ENCODE measurements around the gene TIMP2. TPM values are rescaled to one million over a fixed set of nuclear protein-coding genes. Genes with fewer than 3 reads are reported as not detected.
"Not testable (repeated sequence)": the region's sequence is repeated elsewhere in the genome, so short reads cannot be mapped to it uniquely, and the experiment has no call there.

TIMP2 gene
- total and polyA plus RNA-seq, 4 donors: 47.5 to 176 (median 91.9) TPM

- no peak for DNase-seq
- no peak for TF ChIP-seq CTCF (IDR thresholded peaks at IDR 0.05; ENCODE audit: control extremely low read depth, extremely low read depth)
- ATAC-seq (ENCODE audit: insufficient read depth, low FRiP score): peak; percentile 10
- peaks cover 0 to 9% (median 7%) of the 10 kb centered on the region in 5 donors for H3K4me1 ChIP-seq (ENCODE audit: control insufficient read depth in 5 of 5, insufficient read depth in 5 of 5, low read length in 5 of 5)
- peaks cover 0 to 11% (median 3%) of the 10 kb centered on the region in 4 donors for H3K36me3 ChIP-seq (ENCODE audit: control insufficient read depth in 4 of 4, insufficient read depth in 4 of 4, low read length in 4 of 4)
- no peaks in the 10 kb centered on the region for H3K9me3 ChIP-seq (ENCODE audit: control insufficient read depth in 4 of 4, insufficient read depth in 3 of 4, low read length in 3 of 4)
- peak overlapping the region in 1 of 2 donors; percentile 68 for H3K27ac ChIP-seq (ENCODE audit: low read depth in 1 of 2, low read length in 1 of 2)
- WGBS, 2 donors: 59 to 70% methylated on average over 21 of the region's 21 CpGs
- no peak overlapping the region for H3K4me3 ChIP-seq
- H3K27me3 ChIP-seq (ENCODE audit: control insufficient read depth in 3 of 3, insufficient read depth in 3 of 3, low read length in 2 of 3): no peaks in the 10 kb centered on the region
- H3K9ac ChIP-seq (ENCODE audit: insufficient read depth in 1 of 2, low read length in 2 of 2): no peak overlapping the region
Measured at GRCh38 chr17:78891406-78892061, 33.7 kb downstream of the TIMP2 start.

GRCh38 chr17:78890498-78890897, 34.7 kb downstream of the TIMP2 start:
- H3K9ac ChIP-seq (ENCODE audit: insufficient read depth in 1 of 2, low read length in 2 of 2): no peak overlapping the region
- H3K36me3 ChIP-seq (ENCODE audit: control insufficient read depth in 4 of 4, insufficient read depth in 4 of 4, low read length in 4 of 4): peaks cover 0 to 11% (median 3%) of the 10 kb centered on the region in 4 donors
- no peak for TF ChIP-seq CTCF (IDR thresholded peaks at IDR 0.05; ENCODE audit: control extremely low read depth, extremely low read depth)
- no peak for ATAC-seq (ENCODE audit: insufficient read depth, low FRiP score)
- H3K4me1 ChIP-seq (ENCODE audit: control insufficient read depth in 5 of 5, insufficient read depth in 5 of 5, low read length in 5 of 5): peaks cover 0 to 9% (median 2%) of the 10 kb centered on the region in 5 donors
- no peaks in the 10 kb centered on the region for H3K27me3 ChIP-seq (ENCODE audit: control insufficient read depth in 3 of 3, insufficient read depth in 3 of 3, low read length in 2 of 3)
- H3K9me3 ChIP-seq (ENCODE audit: control insufficient read depth in 4 of 4, insufficient read depth in 3 of 4, low read length in 3 of 4): no peaks in the 10 kb centered on the region
- peak overlapping the region in 1 of 2 donors; percentile 61 for H3K27ac ChIP-seq (ENCODE audit: low read depth in 1 of 2, low read length in 1 of 2)
- 26 to 56% methylated on average over 16 of the region's 16 CpGs for WGBS, 2 donors
- no peak overlapping the region for H3K4me3 ChIP-seq
- peak in 2 of 3 donors; percentile 22 to 37 for DNase-seq

- DNase-seq; H3K27me3 ChIP-seq (ENCODE audit: control insufficient read depth in 3 of 3, insufficient read depth in 3 of 3, low read length in 2 of 3); H3K4me3 ChIP-seq; H3K9ac ChIP-seq (ENCODE audit: insufficient read depth in 1 of 2, low read length in 2 of 2); ATAC-seq (ENCODE audit: insufficient read depth, low FRiP score); H3K9me3 ChIP-seq (ENCODE audit: control insufficient read depth in 4 of 4, insufficient read depth in 3 of 4, low read length in 3 of 4): not testable (repeated sequence)
- Histone ChIP-seq H3K27ac (ENCODE audit: low read depth in 1 of 2, low read length in 1 of 2) (peak overlapping the region in 1 of 2 donors; percentile 61), H3K36me3 (ENCODE audit: control insufficient read depth in 4 of 4, insufficient read depth in 4 of 4, low read length in 4 of 4) (peaks cover 0 to 11% (median 3%) of the 10 kb centered on the region in 4 donors), H3K4me1 (ENCODE audit: control insufficient read depth in 5 of 5, insufficient read depth in 5 of 5, low read length in 5 of 5) (peaks cover 0 to 11% (median 0%) of the 10 kb centered on the region in 5 donors)
- WGBS, 2 donors: 33 to 73% methylated on average over 11 of the region's 11 CpGs
Measured at GRCh38 chr17:78890096-78890495, 35.1 kb downstream of the TIMP2 start.

GRCh38 chr17:78889531-78889930, 35.7 kb downstream of the TIMP2 start:
- ATAC-seq (ENCODE audit: insufficient read depth, low FRiP score): no peak

More at GRCh38 chr17:78889531-78889930, 35.7 kb downstream of the TIMP2 start:
- Histone ChIP-seq H3K4me3 (no peak overlapping the region), H3K27ac (ENCODE audit: low read depth in 1 of 2, low read length in 1 of 2) (no peak overlapping the region), H3K36me3 (ENCODE audit: control insufficient read depth in 4 of 4, insufficient read depth in 4 of 4, low read length in 4 of 4) (peaks cover 0 to 11% (median 3%) of the 10 kb centered on the region in 4 donors), H3K4me1 (ENCODE audit: control insufficient read depth in 5 of 5, insufficient read depth in 5 of 5, low read length in 5 of 5) (peaks cover 0 to 16% (median 3%) of the 10 kb centered on the region in 5 donors), H3K9ac (ENCODE audit: insufficient read depth in 1 of 2, low read length in 2 of 2) (no peak overlapping the region), H3K9me3 (ENCODE audit: control insufficient read depth in 4 of 4, insufficient read depth in 3 of 4, low read length in 3 of 4) (no peaks in the 10 kb centered on the region), H3K27me3 (ENCODE audit: control insufficient read depth in 3 of 3, insufficient read depth in 3 of 3, low read length in 2 of 3) (no peaks in the 10 kb centered on the region)
- no peak for DNase-seq
- no peak for TF ChIP-seq CTCF (IDR thresholded peaks at IDR 0.05; ENCODE audit: control extremely low read depth, extremely low read depth)
- WGBS, 2 donors: 46 to 60% methylated on average over 8 of the region's 8 CpGs
